ENCODE data around the gene TGM4.

Gene TGM4

DNA sequence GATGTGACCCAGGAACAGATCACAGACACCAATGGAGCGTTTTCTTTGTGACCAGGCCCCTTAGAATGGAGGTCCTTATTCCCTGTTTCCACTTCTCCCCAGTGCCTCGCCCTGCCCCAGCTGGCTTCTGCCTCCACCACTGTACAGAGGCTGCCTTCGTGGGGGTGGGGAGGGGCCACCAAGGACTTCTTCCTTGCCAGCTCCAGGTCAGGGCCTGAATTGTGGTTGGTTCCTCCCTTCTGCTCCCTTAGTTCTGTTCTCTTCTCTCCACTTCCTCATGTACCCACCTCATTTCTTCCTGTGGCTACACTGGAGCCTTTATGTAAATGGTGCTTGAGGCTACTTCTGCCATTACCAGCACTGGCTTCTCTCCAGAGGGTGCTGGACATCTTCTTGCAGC, 16.4 kb downstream of the TGM4 start:
- TF ChIP-seq, protein P1, sequence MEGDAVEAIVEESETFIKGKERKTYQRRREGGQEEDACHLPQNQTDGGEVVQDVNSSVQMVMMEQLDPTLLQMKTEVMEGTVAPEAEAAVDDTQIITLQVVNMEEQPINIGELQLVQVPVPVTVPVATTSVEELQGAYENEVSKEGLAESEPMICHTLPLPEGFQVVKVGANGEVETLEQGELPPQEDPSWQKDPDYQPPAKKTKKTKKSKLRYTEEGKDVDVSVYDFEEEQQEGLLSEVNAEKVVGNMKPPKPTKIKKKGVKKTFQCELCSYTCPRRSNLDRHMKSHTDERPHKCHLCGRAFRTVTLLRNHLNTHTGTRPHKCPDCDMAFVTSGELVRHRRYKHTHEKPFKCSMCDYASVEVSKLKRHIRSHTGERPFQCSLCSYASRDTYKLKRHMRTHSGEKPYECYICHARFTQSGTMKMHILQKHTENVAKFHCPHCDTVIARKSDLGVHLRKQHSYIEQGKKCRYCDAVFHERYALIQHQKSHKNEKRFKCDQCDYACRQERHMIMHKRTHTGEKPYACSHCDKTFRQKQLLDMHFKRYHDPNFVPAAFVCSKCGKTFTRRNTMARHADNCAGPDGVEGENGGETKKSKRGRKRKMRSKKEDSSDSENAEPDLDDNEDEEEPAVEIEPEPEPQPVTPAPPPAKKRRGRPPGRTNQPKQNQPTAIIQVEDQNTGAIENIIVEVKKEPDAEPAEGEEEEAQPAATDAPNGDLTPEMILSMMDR (IDR thresholded peaks at IDR 0.05; ENCODE audit: insufficient read depth, low read depth, low read length, missing control alignments) = no peak
- no peak overlapping the region for H3K4me3 ChIP-seq (ENCODE audit: low read length)
- no peak for DNase-seq (ENCODE audit: low read depth)

DNA sequence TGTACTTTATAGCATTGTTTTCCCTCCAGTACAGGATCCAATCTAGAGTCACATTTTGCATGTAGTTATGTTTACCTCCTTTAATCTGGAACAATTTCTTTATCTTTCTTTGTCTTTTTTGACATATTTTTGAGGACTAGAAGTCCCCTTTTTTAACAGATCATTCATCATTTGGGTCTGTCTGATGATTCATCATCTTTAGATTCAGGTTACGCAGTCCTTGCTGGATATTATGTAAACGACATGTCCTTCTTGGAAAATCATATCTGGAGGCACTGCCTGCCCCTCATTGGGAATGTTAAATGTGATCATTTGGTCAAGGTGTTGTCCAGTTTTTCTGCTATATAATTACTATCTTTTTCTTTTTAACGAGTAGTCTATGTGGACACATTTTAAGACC, 18.3 kb downstream of the TGM4 start:
- TF ChIP-seq, protein P1 (IDR thresholded peaks at IDR 0.05; ENCODE audit: insufficient read depth, low read depth, low read length, missing control alignments) = no peak
- peak; percentile 67 for DNase-seq (ENCODE audit: low read depth)
- H3K4me3 ChIP-seq (ENCODE audit: low read length) = no peak overlapping the region

DNA sequence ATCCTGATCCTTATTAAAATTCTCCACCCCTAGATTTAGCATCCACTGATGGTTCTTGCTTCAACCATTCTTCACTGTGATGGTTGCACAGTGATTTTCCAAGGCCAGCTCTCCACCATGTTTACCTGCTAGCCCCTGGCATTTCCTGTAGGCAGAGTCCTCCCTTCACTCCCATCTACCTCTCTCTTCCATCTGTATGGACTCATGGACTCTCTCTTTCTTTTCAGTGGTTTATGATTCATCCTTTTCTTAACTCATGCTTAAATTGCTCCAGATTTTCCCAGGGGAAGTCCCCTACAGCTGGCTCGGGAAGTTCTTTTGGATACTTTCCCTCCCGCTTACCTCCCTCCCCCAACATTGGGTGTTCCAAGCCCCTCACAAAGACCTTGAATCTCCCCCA, 18.7 kb downstream of the TGM4 start:
- DNase-seq (ENCODE audit: low read depth) = peak; percentile 88
- no peak overlapping the region for H3K4me3 ChIP-seq (ENCODE audit: low read length)
- TF ChIP-seq, protein P1 (IDR thresholded peaks at IDR 0.05; ENCODE audit: insufficient read depth, low read depth, low read length, missing control alignments) = no peak

DNA sequence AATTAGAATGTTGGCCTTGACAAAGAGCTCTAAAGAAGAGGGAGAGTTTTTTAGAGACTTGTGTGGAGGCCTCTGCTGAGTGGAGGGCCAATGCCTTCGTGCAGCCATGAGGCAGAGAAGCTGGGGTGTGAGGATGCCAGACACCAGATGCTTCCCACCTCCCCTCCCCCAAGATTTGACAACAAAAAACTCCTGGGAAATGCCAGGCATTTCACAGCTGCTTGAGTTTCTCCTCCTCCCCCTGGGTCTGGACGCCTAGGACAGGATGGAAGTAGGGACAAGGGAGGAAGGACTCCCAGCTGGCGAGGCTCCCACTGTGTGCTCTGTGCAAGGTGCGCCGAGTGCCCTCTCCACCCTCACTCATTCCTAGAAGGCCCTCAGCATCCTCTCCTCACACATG, 20.1 kb downstream of the TGM4 start:
- no peak for DNase-seq (ENCODE audit: low read depth)
- TF ChIP-seq, protein P1 (IDR thresholded peaks at IDR 0.05; ENCODE audit: insufficient read depth, low read depth, low read length, missing control alignments) = no peak
- H3K4me3 ChIP-seq (ENCODE audit: low read length) = no peak overlapping the region

DNA sequence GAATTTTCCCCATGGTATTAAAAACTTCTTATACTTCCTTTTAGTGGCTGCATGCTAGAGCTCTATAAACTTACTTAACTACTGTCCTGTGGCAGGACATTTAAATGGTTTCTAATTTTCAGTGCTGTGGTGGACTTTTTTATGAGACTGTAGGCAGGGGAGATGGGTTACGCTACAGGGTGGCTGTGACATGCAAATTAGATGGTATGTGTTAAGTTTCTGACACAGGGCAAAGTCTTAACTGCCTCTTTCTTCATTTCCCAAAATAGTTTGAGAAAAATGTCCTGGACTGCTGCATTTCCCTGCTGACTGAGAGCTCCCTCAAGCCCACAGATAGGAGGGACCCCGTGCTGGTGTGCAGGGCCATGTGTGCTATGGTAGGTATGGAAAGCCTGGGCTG, 22.0 kb downstream of the TGM4 start:
- DNase-seq (ENCODE audit: low read depth) = no peak
- TF ChIP-seq, protein P1 (IDR thresholded peaks at IDR 0.05; ENCODE audit: insufficient read depth, low read depth, low read length, missing control alignments) = no peak
- no peak overlapping the region for H3K4me3 ChIP-seq (ENCODE audit: low read length)

DNA sequence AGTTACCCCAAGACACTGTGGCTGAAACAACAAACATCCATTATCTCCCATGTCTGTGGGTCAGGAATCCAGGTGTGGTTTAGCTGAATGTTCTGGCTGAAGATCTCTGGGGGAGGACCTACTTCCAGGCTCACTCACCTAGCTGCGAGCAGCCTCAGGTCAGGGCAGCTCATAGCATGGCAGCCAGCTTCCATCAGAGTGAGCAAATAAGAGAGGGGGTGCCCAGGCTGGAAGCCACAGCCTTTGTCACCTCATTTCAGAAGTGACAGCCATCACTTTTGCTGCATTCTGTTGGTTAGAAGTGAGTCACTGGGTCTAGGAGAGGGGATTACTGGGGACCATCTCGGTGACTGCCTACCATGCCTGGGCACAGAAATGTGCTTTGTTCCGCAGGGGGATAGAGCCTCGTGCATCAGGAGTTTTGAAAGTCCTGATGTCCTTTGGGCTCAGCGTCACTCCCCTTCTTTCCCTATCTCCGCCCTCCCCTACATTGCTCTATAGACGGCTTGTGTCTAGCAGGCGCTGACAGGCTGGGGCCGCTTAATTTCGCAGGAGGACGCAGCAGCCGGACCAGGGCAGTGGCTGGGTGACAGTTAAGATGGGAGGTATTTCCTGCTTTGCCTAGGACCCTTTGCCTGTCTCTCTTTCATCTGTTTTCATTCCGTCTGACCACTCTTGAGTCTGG, 25.4 kb downstream of the TGM4 start:
- peak; percentile 28 for DNase-seq (ENCODE audit: low read depth)
- TF ChIP-seq, protein P1 (IDR thresholded peaks at IDR 0.05; ENCODE audit: insufficient read depth, low read depth, low read length, missing control alignments) = no peak
- H3K4me3 ChIP-seq (ENCODE audit: low read length) = no peak overlapping the region

DNA sequence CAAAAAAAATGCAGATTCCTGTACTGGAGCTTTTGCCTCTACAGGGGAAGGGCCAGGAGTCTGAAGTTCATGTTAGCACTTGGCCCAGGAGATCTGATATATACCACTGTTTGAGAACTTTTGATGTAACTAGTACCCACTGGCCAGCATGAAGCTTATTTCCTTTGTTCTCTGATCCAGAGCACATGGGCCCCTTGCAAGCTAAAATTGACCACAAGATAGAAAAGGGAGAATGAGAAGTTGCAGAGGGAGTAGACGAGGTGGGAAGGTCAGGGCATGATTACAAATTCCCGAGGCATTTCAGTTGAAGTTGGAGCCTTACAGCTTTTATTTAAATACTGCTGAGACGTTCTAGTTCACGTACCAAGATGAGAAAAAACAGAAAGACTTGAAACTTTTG, 28.2 kb downstream of the TGM4 start:
- DNase-seq (ENCODE audit: low read depth) = no peak
- H3K4me3 ChIP-seq (ENCODE audit: low read length) = no peak overlapping the region
- TF ChIP-seq, protein P1 (IDR thresholded peaks at IDR 0.05; ENCODE audit: insufficient read depth, low read depth, low read length, missing control alignments) = no peak

Data from epithelial cell of esophagus (primary cell).